BLaER1 (cell line): ENCODE results near the gene ZDHHC3.
A peak's percentile ranks its signal among the peaks of the same experiment; 100 is the strongest.
"Not testable (repeated sequence)": the region's sequence is repeated elsewhere in the genome, so short reads cannot be mapped to it uniquely, and the experiment has no call there.

Experiments
- H3K27ac ChIP-seq: shearing (Covaris generic); formaldehyde crosslinking; 2 replicates; pipeline ENCODE4 v1.8.1; 2022
- H3K27me3 ChIP-seq: shearing (Covaris generic); formaldehyde crosslinking; 2 replicates; pipeline ENCODE4 v1.8.1; 2022
- H3K36me3 ChIP-seq: shearing (Covaris generic); formaldehyde crosslinking; 2 replicates; pipeline ENCODE4 v1.8.1; 2022
- H3K4me1 ChIP-seq: shearing (Covaris generic); formaldehyde crosslinking; 2 replicates; pipeline ENCODE4 v1.8.1; 2022
- H3K4me2 ChIP-seq: shearing (Covaris generic); formaldehyde crosslinking; 2 replicates; pipeline ENCODE4 v1.8.1; 2022
- H3K4me3 ChIP-seq: shearing (Covaris generic); formaldehyde crosslinking; 2 replicates; pipeline ENCODE4 v1.8.1; 2022
- H3K9ac ChIP-seq: shearing (Covaris generic); formaldehyde crosslinking; 2 replicates; pipeline ENCODE4 v1.8.1; 2022
- H3K9me3 ChIP-seq: shearing (Covaris generic); formaldehyde crosslinking; 2 replicates; pipeline ENCODE4 v1.8.1; 2022
- H4K20me1 ChIP-seq: shearing (Covaris generic); formaldehyde crosslinking; 2 replicates; pipeline ENCODE4 v1.8.1; 2022
- Cebpa-rat ChIP-seq: shearing (Covaris generic); IDR thresholded peaks from 2 replicates; pipeline ENCODE4 v1.8.1; 2022

ZDHHC3 gene

DNA sequence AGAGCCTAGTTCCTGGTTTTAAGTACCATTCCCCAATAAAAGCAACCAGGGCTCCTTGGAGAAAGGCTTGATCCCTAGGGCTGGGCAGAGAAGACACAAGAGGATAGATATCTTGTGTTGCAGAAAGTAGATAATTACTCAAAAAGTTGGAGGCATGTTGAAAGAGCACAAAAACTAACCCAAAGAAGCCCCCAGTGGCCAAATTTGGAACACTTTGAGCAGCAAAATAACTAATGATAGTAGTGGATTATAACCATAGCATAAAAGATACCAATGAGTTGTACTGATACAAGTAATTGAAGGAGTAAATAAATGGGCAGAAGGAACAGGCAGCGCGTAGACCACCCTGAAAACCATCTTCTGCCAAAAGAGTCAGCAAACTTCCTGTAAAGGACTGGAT is 12.1 kb upstream of the ZDHHC3 start:
- Histone ChIP-seq H4K20me1 (peaks cover 85% of the 10 kb centered on the region), H3K27me3 (no peaks in the 10 kb centered on the region), H3K4me1 (0 out of 2 replicates have a peak, but pooled peaks cover 4% of the 10 kb centered on the region), H3K36me3 (peaks cover 77% of the 10 kb centered on the region), H3K4me3 (no peak overlapping the region), H3K9ac (no peak overlapping the region), H3K9me3 (no peaks in the 10 kb centered on the region), H3K4me2 (no peak overlapping the region), H3K27ac (no peak overlapping the region)
- no peak for TF ChIP-seq Cebpa-rat

DNA sequence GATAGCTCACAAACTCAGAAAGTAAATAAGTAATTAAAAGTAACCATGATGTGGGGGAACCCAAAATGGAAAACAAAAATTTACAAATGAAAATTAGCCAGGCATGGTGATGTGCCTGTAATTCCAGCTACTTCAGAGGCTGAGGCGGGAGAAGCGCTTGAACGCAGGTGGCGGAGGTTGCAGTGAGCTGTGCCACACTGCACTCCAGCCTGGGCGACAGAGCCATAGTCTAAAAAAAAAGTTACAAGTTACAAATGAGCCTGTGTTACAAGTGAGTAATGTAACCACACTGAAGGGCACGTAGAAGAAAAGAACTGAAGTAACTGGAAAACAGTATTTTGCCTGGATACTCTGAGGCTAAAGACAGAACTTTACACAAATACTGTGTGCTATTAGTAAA is 11.4 kb upstream of the ZDHHC3 start:
- no peaks in the 10 kb centered on the region for H3K27me3 ChIP-seq
- H3K27ac ChIP-seq, result no peak overlapping the region
- peaks cover 77% of the 10 kb centered on the region for H3K36me3 ChIP-seq
- TF ChIP-seq Cebpa-rat, result no peak
- H3K9me3 ChIP-seq, result no peaks in the 10 kb centered on the region
- no peak overlapping the region for H3K9ac ChIP-seq
- H4K20me1 ChIP-seq, result peaks cover 85% of the 10 kb centered on the region
- no peak overlapping the region for H3K4me3 ChIP-seq
- H3K4me1 ChIP-seq, result 0 out of 2 replicates have a peak, but pooled peaks cover 4% of the 10 kb centered on the region
- H3K4me2 ChIP-seq, result no peak overlapping the region

- not testable (repeated sequence) for H3K27me3 ChIP-seq, H3K4me1 ChIP-seq, H3K27ac ChIP-seq, H3K4me3 ChIP-seq, H3K9ac ChIP-seq, H3K9me3 ChIP-seq, H3K4me2 ChIP-seq
- peaks cover 94% of the 10 kb centered on the region for H4K20me1 ChIP-seq
- peaks cover 73% of the 10 kb centered on the region for H3K36me3 ChIP-seq
Observed at GRCh38 chr3:44986330-44986729, 10.4 kb upstream of the ZDHHC3 start.

- no peaks in the 10 kb centered on the region for H3K27me3 ChIP-seq
- no peak overlapping the region for H3K4me2 ChIP-seq
- H3K27ac ChIP-seq, result no peak overlapping the region
- no peak for TF ChIP-seq Cebpa-rat
- H3K4me3 ChIP-seq, result no peak overlapping the region
- H3K9me3 ChIP-seq, result no peaks in the 10 kb centered on the region
- H3K36me3 ChIP-seq, result peaks cover 60% of the 10 kb centered on the region
- peaks cover 20% of the 10 kb centered on the region for H3K4me1 ChIP-seq
- no peak overlapping the region for H3K9ac ChIP-seq
- peaks cover 94% of the 10 kb centered on the region for H4K20me1 ChIP-seq
Observed at GRCh38 chr3:44984335-44984734, 8.4 kb upstream of the ZDHHC3 start.

DNA sequence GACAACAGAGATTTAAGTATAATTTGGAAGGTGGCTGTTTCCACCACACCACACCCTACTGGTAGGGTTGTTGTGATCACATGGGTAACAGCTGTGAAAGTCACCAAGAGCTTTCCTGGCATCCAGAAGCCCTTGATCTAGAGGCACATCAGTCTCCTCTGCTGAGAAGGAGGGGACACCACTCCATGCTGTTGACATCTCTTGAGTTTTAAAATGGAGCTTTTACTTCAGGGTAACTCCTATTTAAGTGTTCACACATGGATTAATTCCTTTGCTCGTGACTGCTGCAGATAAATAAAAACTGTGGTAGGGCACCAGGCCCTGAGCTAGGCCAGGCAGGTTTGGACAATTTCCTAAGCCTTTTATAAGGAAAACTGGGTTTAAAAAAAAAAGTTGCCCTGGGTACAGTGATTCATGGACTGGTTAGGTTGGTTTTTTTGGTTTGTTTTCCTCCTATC is 7.5 kb upstream of the ZDHHC3 start:
- H3K9ac ChIP-seq, result no peak overlapping the region
- H3K9me3 ChIP-seq, result no peaks in the 10 kb centered on the region
- no peak overlapping the region for H3K4me2 ChIP-seq
- no peak overlapping the region for H3K27ac ChIP-seq
- no peak overlapping the region for H3K4me3 ChIP-seq
- H4K20me1 ChIP-seq, result peaks cover 94% of the 10 kb centered on the region
- no peaks in the 10 kb centered on the region for H3K27me3 ChIP-seq
- TF ChIP-seq Cebpa-rat, result no peak
- peaks cover 25% of the 10 kb centered on the region for H3K4me1 ChIP-seq
- peaks cover 58% of the 10 kb centered on the region for H3K36me3 ChIP-seq

DNA sequence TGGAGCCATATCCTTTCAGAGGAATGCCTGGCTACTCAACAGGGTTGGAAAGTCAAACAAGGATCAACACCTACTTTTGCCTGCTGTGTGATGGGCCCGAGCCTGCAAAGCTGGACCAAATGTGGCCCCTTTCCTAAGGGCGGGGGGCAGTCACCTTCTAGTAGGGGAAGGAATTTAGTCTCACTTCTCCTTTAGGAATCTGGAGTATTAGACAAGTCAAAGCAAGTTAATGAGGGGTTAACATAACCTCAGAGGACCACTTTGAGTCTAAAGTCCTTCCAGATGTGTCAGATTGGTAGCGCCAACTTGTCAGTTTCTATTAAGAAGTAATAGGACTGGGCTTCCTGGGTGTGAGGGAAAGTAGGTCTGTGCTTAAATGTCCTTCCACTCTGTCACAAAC is 6.8 kb upstream of the ZDHHC3 start:
- peaks cover 59% of the 10 kb centered on the region for H3K36me3 ChIP-seq
- H3K4me2 ChIP-seq, result no peak overlapping the region
- no peak overlapping the region for H3K27ac ChIP-seq
- peaks cover 30% of the 10 kb centered on the region for H3K4me1 ChIP-seq
- no peak overlapping the region for H3K9ac ChIP-seq
- H3K27me3 ChIP-seq, result no peaks in the 10 kb centered on the region
- peaks cover 94% of the 10 kb centered on the region for H4K20me1 ChIP-seq
- H3K9me3 ChIP-seq, result no peaks in the 10 kb centered on the region
- TF ChIP-seq Cebpa-rat, result no peak
- H3K4me3 ChIP-seq, result no peak overlapping the region

DNA sequence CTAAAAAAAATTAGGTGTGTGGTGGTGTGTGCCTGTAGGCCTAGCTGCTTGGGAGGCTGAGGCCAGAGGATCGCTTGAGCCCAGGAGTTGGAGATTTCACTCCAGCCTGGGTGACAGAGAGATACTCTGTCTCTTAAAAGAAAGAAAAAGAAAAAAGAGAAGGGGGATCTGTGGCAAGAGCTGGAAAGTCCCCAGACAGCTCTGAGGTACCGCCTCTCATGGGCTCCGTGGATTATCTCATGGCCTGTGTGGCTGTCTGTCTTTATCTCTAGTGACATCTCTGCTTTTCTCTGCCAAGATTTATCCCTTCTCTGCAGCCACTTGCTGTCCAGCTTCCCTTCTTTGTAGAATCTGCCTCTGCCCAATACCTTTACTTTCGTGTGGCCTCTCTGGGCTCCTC is 5.8 kb upstream of the ZDHHC3 start:
- no peak overlapping the region for H3K27ac ChIP-seq
- peaks cover 85% of the 10 kb centered on the region for H4K20me1 ChIP-seq
- no peak overlapping the region for H3K4me3 ChIP-seq
- no peak for TF ChIP-seq Cebpa-rat
- H3K4me2 ChIP-seq, result no peak overlapping the region
- no peak overlapping the region for H3K9ac ChIP-seq
- H3K4me1 ChIP-seq, result peaks cover 41% of the 10 kb centered on the region
- no peaks in the 10 kb centered on the region for H3K27me3 ChIP-seq
- H3K36me3 ChIP-seq, result peaks cover 59% of the 10 kb centered on the region
- no peaks in the 10 kb centered on the region for H3K9me3 ChIP-seq

GRCh38 chr3:44981220-44981619 is 5.2 kb upstream of the ZDHHC3 start:
- H3K9me3 ChIP-seq, result no peaks in the 10 kb centered on the region
- H3K27ac ChIP-seq, result no peak overlapping the region
- no peaks in the 10 kb centered on the region for H3K27me3 ChIP-seq
- H3K36me3 ChIP-seq, result peaks cover 54% of the 10 kb centered on the region
- no peak for TF ChIP-seq Cebpa-rat
- H3K4me3 ChIP-seq, result no peak overlapping the region
- H3K4me1 ChIP-seq, result peaks cover 41% of the 10 kb centered on the region
- H3K9ac ChIP-seq, result no peak overlapping the region
- H4K20me1 ChIP-seq, result peaks cover 79% of the 10 kb centered on the region
- no peak overlapping the region for H3K4me2 ChIP-seq

GRCh38 chr3:44974416-44974815 is 1.6 kb downstream of the ZDHHC3 start:
- Histone ChIP-seq H3K4me1 (peaks cover 39% of the 10 kb centered on the region), H3K4me3 (peak overlapping the region; percentile 80; the same call in 1 of the 2 replicates), H3K36me3 (peaks cover 35% of the 10 kb centered on the region), H3K27ac (no peak overlapping the region), H3K27me3 (no peaks in the 10 kb centered on the region), H3K9ac (0 out of 2 replicates have a peak overlapping the region, but pooled peaks have one; percentile 87), H3K4me2 (peak overlapping the region; percentile 93), H3K9me3 (no peaks in the 10 kb centered on the region), H4K20me1 (peaks cover 63% of the 10 kb centered on the region)
- no peak for TF ChIP-seq Cebpa-rat

DNA sequence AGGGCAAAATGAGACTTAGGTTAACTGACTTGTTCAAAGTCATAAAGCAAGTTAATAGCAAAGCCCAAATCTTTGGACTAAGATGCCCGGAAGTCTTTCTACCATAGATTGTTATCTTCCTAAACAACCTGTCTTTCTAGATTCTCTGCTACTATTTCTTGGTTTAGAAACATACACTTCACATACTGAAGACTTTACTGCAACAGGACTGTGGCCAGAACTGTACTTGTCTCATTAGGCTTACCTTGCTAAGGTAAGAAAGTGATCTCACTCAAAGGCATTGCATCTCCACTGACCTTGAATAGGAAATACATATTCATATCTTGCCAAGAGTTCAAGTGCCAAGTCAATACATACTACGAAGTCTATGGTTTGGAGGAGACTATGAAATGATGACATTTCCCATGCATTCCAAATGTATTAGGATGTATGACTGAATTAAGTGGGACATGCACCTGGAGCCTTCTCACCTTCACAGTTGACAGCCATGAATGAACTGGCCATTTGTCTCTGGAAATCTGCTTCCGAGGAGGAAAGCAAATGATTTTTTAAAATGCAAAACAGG is 5.0 kb downstream of the ZDHHC3 start:
- H3K9me3 ChIP-seq, result no peaks in the 10 kb centered on the region
- H3K9ac ChIP-seq, result no peak overlapping the region
- no peaks in the 10 kb centered on the region for H3K27me3 ChIP-seq
- no peak overlapping the region for H3K4me3 ChIP-seq
- H3K4me2 ChIP-seq, result no peak overlapping the region
- peaks cover 46% of the 10 kb centered on the region for H3K4me1 ChIP-seq
- no peak overlapping the region for H3K27ac ChIP-seq
- peaks cover 79% of the 10 kb centered on the region for H4K20me1 ChIP-seq
- TF ChIP-seq Cebpa-rat, result no peak
- peaks cover 30% of the 10 kb centered on the region for H3K36me3 ChIP-seq

GRCh38 chr3:44969828-44970179 is 6.2 kb downstream of the ZDHHC3 start:
- no peaks in the 10 kb centered on the region for H3K9me3 ChIP-seq
- peaks cover 81% of the 10 kb centered on the region for H4K20me1 ChIP-seq
- no peak overlapping the region for H3K9ac ChIP-seq
- no peaks in the 10 kb centered on the region for H3K27me3 ChIP-seq
- peaks cover 35% of the 10 kb centered on the region for H3K36me3 ChIP-seq
- H3K27ac ChIP-seq, result no peak overlapping the region
- no peak for TF ChIP-seq Cebpa-rat
- H3K4me1 ChIP-seq, result peaks cover 41% of the 10 kb centered on the region
- H3K4me2 ChIP-seq, result peak overlapping the region; percentile 46
- H3K4me3 ChIP-seq, result no peak overlapping the region
